HuH-7.5 (cell line): ENCODE results near the gene FOCAD.
A peak's percentile ranks its signal among the peaks of the same experiment; 100 is the strongest.
"Not testable (repeated sequence)": the region's sequence is repeated elsewhere in the genome, so short reads cannot be mapped to it uniquely, and the experiment has no call there.

ENCODE experiments used
- DNase-seq: peaks from one replicate; pipeline ENCODE4 v3.0.0; 2011; ENCODE audit warnings: low spot score

Gene FOCAD

DNA sequence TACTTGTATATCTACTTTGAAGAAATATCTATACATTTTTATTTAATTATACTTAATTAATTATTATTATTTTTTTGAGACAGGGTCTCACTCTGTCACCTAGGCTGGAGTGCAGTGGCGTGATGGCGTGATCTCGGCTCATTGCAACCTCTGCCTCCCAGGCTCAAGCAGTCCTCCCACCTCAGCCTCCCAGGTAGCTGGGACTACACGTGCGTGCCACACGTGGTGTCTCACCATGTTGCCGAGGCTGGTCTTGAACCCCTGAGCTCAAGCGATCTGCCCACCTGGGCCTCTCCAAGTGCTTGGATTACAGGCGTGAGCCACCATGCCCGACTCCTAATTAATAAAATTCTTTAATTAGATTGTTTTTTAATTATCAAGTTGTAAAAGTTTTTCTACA is 10.5 kb upstream of the FOCAD start:
- DNase-seq = not testable (repeated sequence)

DNA sequence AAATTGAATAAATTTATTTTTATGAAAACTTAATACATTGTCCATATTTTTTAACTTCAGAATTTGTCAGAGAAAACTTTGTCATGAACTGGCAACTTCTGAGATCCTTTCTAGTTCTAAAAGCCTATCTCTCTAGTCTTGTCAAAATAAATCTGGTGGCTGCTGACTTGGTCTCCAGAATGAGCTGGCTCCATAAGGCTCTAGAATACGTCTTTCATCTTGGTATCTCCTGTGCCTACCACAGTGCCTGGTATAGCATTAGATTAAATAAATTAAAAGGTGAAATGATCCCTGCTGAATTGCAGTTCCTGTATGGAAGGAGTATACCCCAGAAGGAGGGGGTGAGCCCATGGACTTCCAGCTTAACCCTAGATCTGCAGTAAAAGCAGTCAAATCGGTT is 2.6 kb upstream of the FOCAD start:
- no peak for DNase-seq

DNA sequence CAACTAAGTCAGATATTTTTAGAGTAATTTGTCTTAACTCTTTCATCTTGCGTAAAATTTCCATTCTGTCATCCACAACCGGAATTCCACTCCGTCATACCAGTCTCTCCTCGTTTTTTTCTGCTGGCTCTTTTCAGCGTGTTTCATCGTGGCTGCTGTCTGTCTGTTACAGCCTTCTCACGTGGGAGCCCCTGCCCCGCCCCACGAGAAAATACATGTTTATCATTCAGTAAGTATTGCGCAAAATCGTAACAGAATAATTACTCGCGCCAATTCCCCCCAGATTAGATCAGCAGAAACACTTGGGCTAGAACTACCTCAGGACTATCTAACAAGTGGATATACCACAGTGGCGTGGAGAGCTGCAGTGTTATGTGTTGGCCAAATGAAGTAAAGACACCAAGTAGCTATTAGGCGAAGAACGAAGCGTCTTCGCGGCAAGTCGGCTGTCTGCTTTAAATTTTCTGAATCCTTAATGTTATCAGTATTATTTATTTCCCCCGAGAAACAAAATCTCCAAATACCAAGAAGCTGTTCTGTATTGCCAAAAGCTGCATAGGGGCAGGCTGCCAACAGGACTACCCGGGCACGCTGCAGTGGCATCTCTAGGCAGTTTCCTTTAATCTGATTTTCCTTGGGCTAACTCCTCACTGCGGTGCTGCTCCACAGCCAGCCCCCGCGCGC is 566 bp upstream of the FOCAD start:
- no peak for DNase-seq

DNA sequence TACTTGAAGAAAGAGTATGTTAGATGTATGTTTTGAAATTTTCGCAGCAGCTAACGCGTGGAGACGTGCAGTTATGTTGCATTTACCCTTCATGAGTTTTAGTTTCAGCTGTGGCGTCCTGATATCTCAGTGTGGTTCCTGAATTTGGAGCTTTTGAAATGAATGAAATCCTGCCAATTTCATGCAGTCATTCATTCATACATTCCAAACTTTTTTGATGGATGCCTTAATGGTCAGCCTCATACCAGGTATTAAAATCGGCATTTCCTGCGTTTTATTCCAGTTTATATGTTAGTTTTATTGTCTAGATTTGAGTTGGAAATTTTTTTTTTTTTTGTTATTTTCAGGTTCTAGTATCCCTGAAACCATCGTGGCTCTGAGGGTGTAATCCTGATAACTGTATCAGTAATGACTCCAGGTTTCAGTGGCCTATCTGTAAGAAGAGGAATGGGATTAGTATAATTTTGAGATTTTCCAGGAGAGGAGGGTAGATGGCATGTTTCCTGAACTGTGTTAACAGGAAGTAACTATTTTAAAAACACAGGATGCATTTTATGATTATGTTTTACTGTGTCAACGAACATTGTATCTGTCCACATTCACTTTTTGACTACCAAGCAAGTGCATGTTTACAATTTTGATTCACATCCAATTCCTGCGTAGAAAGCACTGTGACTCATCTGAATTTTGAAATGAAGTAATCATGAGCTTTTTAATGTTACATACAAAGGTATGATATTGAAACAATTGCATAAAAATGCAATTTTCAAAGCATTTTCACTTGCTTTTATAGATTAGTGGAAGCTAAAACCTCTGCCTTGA is 1.0 kb downstream of the FOCAD start:
- no peak for DNase-seq

DNA sequence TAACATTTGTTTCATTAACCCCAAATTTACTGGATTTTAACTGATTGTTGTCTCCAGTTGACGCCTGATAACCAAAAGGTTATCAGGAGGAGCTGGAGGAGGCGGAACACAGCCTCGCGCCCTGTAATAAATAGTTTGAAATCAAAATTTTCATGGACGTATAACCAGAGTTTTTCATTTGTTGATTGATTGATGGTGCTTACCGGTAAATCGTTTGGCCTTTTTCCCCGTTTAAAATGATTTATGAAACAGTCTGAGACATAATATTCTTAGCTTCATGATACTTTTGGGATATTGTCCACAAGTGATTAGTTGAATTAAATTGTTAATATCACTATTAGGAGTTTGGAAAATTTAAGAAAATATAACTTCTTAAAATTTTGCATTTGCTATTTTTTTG is 1.7 kb downstream of the FOCAD start:
- no peak for DNase-seq

DNA sequence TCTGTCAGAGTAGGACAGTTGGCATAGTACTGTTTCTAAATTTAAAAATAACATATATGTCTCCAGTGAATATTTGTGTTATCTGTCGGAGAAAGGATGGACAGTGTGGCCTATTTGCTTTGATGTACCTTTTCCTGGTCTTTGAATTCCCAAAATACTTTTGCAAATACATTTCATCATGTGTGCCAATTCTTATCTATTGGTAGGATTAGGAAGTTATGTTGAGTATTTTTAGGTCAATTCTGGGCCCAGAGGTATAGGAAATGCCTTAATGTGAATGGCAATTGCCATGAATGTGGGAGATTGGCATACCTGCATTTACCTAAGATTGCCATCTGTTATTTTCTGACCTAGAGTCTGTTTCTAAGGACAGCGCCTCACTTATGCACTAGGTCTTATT is 5.8 kb downstream of the FOCAD start:
- DNase-seq = no peak

DNA sequence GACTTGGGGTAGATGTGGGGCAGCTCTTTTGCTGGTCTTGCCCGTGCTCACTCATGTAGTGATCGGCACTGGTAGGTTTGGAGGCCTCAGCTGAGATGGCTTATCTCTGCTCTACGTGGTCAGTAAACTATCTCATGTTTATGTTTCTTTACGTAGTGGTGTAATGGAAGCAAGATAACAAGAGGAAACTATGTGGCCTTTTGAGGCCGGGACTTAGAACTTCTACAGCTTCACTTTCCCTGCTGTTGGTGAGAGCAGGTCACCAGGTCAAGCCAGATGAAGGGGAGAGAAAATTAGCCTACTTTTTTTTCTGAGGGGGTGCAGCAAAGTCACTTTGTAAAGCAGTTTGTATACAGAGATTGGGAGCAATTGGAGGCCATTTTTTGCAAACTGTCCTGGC is 8.5 kb downstream of the FOCAD start:
- DNase-seq = peak; percentile 6

DNA sequence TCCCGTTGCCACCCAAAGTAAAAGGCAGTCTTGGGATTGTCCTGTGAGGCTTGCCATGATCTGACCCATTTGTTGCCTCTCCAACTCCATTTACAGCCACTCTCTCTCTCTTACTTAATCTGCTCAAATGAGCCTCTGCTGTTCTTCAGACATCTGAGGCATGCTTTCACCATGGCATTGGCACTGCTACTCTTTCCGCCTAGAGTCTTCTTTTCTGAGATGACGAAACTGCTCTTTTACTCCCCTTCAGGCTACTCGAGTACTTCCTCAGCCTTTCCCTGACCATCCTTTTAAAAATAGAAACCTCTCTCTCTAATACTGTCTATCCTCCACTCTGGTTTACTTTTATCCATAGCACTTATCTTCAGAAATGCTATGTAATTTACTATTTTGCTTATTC is 9.0 kb downstream of the FOCAD start:
- DNase-seq = no peak

DNA sequence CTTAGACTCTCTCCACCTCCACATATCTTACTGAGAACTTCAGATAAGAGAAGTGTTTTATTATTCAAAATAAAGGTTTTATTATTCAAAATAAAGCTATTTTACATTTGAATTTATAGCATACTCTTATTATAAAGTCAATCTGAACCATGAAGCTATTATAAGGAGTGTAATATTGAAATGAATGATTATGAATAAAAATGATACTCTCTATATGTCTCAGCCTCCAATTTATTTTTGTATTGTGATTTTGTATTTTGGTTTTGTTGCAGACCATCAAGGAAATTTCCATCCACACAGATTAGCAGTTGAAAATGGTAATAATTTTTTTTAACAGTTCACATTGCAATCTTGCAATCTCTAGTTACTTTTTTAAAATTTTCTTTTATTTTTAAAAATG is 10.2 kb downstream of the FOCAD start:
- no peak for DNase-seq

DNA sequence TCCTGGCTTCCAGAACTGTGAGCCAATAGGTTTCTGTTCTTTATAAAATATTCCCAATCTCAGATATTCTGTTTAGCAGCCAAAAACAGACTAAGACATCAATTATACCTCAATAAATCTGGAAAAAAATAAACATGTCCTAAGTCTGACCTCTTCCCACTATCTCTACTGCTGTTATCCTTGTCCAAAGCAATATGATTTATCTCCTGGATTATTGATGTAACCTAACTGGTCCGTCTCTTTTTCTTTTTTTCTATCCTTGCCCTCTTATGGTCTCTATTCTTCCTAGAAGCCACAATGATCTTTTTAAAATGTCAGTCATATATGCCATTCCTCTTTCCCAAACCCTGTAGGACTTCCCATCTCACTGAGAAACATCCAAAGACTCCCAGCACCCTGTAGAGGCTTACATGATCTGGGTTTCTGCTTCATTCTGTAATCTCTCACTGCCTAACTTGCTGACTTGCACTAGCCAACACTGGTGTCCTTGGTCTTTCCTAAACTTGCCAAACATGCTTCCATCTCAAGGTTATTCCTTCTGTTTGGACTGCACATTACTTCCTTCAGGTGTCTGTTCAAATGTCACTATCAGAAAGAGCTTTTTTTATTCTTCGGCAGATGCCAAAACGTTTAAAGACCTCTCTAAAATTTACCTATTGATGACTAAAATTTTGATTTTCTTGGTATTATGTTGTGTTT is 13.1 kb downstream of the FOCAD start:
- no peak for DNase-seq

DNA sequence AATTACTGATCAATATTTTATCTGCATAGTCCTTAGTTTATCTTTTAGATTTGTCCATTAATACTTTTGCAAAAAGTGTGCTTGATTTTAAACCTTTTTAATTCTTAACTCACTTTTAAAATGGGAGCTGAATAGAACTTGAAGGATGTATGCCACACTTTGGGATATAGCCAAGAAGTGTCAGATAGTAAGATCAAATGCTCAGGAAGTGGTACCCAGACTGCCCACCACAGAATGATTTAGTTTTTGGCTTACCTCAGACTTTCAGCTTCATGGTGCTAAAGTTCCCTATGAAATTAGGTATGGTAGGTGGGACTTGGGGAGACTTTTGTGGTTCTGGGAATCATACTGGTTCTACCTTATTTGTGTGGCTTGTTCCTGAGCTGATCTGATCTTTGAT is 14.7 kb downstream of the FOCAD start:
- no peak for DNase-seq

DNA sequence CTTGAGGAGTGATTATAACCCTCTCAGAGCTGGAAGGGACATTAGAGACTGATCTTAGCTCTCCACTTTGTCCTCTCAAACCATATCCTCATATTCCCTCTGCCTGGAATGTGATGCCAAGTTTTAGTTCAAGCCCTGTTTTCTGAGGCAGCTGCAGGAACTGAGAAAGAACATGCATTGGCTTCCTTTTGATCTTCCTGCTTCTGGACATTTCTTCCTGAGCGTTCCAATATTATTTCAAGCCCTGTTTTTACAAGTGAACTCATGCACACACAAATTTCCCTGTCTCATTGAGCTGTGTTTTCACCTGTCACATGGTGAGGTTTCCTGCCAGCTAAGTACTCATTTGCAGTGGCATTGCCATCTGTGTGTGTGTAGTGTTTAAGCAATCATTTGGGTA is 17.0 kb downstream of the FOCAD start:
- DNase-seq = no peak

DNA sequence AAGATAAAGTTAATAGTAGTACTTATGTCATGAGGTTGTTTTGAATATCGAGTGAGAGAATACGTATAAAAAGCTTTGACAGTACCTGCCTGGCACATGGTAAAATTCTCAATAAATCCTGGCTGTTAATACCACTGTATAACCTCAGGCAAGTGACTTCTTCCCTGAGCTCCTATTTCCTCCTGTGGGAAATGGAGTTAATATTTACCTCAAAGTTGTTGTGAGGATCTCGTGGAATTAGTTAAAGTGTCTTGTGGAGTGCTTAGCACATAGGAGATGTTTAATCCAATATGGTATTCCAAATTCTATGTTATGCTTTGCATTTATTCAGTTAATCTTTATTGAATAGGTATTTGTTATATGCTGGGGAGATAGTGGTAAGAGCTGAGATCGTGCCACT is 18.5 kb downstream of the FOCAD start:
- DNase-seq = no peak

DNA sequence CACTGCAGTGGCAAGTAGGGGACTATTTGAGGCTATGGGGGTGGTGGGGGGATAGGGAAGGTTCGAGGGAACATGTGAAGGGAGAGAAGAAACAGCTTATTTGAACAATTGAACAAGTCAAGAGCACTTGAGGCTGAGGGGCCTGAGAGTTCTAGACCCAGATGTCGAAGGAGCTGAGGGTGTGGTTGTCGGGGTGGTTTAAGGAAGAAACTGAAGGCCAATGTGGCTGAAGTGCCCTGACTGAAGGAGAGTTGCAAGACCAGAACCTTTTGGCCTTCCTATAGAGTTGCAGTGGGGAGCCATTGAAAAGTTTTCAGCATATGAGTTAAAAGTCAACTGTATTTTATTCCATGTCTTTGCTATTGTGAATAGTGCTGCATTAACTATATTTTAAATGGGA is 19.1 kb downstream of the FOCAD start:
- DNase-seq = no peak

DNA sequence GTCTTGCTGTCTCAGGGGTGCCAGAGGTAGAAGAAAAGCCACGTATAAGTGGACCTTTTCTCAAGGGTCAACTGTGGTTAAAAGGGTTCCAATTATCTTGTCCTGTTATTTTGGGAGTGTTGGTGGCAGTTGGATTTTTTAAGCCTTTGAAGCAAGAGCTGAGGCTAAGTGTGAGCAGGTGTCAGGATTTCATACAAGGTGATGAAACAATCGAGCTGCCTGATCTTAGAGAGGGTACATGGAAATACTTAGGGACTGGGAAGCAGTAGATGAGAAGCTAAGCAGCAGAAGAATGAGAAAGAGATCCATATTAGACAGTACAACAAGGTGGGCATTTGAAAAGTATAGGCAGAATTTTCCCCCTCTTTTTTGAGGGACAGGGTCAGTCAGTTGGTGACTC is 23.6 kb downstream of the FOCAD start:
- DNase-seq = no peak

DNA sequence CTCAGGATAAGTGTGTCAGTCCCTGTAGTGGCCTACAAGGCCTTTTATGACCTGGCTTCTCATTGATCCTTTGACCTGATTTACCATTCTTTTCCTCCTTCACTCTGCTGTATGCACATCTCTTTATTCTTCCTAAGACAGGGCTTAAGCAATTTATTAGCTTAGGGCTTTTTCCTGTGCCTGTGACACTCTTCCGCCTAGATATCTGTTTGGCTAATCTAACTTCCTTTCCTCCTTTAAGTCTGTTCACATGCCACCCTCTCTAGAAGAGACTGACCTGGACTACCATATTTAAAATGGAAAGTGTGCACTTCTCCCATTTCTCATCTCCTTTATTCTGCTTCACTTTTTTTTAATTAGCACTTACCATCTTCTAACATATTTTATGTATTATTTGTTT is 29.1 kb downstream of the FOCAD start:
- DNase-seq = no peak

DNA sequence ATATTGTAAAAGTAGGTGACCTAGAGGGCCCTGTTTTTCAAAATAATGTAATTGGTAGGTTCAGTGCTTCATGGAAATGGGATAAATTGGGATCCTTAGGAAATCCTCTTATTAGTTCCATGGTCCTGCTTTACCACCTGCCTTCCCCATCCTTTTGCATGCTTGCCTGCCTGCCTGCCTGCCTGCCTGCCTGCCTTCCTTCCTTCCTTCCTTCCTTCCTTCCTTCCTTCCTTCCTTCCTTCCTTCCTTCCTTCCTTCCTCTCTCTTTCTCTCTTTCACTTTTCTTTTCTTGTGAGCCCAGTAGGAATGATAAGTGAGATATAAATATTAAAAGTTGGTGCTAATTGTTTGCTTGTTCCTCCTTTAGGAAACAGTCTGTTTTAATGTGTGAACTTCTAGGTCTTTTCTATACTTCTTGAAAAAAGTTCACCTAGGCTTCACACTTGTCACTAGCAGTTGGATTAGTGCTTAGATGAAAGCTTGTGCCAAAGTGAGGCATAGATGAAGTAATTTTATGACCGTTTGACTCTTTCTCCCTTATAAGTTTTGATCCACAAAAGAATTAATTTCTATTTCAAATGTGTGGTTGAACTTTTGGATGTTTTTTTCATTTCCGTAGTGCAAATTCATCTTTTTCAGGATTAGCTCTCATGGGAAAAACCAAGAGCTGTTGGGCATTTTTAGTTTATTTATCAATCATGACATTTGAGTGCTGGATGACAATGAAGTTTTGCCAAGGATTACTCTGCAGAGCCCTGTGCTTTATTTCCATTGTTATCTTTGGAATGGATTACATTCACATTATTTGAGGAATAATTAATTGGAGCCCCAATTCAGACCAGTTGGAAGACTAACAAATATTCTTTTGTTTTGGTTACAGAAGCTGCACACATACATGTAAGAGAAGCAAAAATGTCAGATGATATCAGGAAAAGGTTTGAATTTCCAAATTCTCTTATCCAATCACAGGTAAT is 30.7 kb downstream of the FOCAD start:
- no peak for DNase-seq

DNA sequence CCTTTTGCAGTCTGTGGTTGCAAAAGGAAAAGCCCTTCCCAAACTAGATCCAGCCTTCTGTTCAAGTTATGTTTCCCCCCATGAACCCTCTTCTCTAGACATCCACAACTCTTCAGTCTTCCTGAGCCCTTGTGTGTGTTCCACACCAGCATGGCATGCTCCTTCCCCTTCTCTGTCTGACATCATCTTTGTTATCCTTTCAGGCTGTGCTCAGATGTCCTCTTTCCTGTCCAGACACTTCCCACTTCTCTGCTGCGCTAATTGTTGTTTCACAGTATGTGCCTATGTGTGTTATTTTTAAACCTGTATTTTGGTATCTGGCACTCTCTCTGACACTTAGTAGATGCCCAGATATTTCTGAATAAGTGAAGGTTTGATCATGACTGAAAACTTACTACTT is 38.2 kb downstream of the FOCAD start:
- no peak for DNase-seq

DNA sequence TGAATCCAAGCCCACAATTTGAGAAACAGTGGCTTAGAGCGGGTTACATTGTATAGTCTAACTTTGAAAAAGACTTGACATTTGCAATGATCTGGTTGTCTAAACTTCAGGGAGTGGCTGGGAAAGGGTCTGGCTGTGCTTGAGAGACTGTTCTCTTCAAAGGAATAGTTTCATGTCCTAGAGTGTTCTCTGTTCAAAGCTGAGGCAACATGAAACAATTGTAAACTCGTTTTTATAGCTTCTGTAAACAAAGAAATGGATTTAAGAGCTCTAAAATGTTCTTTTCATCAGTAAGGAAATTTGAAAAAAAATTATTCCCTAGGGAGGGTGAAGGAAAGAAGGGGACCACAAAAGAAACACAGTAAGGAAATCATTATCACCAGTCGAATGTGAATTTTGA is 41.6 kb downstream of the FOCAD start:
- no peak for DNase-seq

DNA sequence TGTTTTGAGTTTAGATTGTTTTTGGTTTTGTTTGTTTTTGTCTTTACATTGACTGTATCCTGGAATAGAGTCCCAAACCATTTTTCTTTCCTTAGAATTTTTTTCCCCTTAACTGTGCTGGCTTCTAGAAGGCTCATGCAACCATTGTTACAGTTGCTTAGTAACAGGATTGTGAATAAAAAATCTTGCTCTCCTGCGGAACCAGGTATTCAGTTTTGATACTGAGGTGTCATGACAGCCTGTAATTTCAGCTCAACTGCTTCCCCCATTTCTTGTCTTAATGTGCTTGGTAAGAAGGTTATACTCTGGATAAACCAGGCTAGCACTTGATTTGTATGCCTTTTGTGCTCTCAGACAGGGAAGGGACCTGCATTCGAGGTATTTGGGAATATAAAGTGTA is 42.1 kb downstream of the FOCAD start:
- DNase-seq = no peak

DNA sequence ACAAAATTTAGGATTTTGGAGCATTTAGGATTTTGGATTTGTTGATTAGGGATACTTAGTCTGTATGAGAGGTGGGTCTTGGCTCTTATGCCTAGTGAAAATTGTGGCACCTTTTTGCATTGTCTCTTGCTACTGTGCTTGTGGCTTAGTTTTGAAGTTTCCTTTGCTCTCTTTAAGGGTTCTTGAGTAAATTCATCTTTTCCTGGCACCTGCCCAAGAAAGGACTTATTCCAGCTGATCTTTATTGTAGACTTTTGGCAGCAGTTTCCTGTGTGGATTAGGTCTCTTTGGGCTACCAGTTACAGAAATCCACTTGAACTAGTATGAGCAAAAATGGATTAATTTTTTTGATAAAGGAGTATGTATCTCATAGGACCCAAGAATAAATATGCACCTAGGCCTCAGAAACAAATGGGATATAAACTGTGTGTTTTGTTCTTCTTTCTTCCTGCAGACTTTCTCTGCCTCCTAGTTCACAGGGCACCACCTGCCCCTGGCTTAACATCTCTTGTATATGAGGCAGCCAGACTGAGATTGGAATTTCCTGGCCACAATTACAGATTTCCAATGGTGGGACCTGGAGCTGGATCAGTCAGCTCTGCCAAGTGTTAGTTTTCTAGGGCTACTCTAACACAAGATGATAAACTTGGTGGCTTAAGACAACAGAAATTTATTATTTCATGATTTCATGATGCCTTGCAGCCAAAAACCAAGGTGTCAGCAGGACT is 44.6 kb downstream of the FOCAD start:
- DNase-seq = no peak
